H9 (cell line): ENCODE data around the gene PRICKLE3. TPM values are rescaled to one million over a fixed set of nuclear protein-coding genes. Genes with fewer than 3 reads are reported as not detected.

ENCODE experiments used
- DNase-seq: peaks from one replicate; pipeline ENCODE4 v3.0.0-alpha.2; 2017
- H2AFZ ChIP-seq: one replicate; pipeline ENCODE4 v1.6.1; 2013; ENCODE audit warnings: mild to moderate bottlenecking, low read length, control low read depth, moderate library complexity
- H2AK5ac ChIP-seq: 2 replicates; pipeline ENCODE4 v1.6.1; 2013; ENCODE audit warnings: low read length, control low read depth, mixed read lengths; ENCODE audit not compliant: insufficient read length
- H2BK120ac ChIP-seq: one replicate; pipeline ENCODE4 v1.6.1; 2013; ENCODE audit warnings: low read depth, mild to moderate bottlenecking, low read length, control low read depth, inconsistent platforms; ENCODE audit not compliant: poor library complexity, severe bottlenecking
- H2BK12ac ChIP-seq: 2 replicates; pipeline ENCODE4 v1.6.1; 2013; ENCODE audit warnings: low read length, control low read depth, mixed read lengths, low read depth; ENCODE audit not compliant: insufficient read length
- H2BK15ac ChIP-seq: 2 replicates; pipeline ENCODE4 v1.6.1; 2013; ENCODE audit warnings: low read depth, low read length, control low read depth
- H2BK20ac ChIP-seq: one replicate; pipeline ENCODE4 v1.6.1; 2013; ENCODE audit warnings: low read depth, mild to moderate bottlenecking, low read length, control low read depth, inconsistent platforms; ENCODE audit not compliant: poor library complexity, severe bottlenecking
- H2BK5ac ChIP-seq: 2 replicates; pipeline ENCODE4 v1.6.1; 2013; ENCODE audit warnings: low read length, control low read depth, mixed read lengths; ENCODE audit not compliant: insufficient read length
- H3K14ac ChIP-seq: 2 replicates; pipeline ENCODE4 v1.6.1; 2013; ENCODE audit warnings: low read length, control low read depth; ENCODE audit not compliant: insufficient read depth
- H3K18ac ChIP-seq: 2 replicates; pipeline ENCODE4 v1.6.1; 2013; ENCODE audit warnings: low read depth, mild to moderate bottlenecking, mixed read lengths, low read length, control low read depth; ENCODE audit not compliant: insufficient read length
- H3K23ac ChIP-seq: 2 replicates; pipeline ENCODE4 v1.6.1; 2013; ENCODE audit warnings: low read length, control low read depth, mixed read lengths, low read depth; ENCODE audit not compliant: insufficient read length
- H3K23me2 ChIP-seq: 2 replicates; pipeline ENCODE4 v1.6.1; 2013; ENCODE audit warnings: low read depth, mild to moderate bottlenecking, mixed read lengths, low read length, control low read depth; ENCODE audit not compliant: insufficient read length, poor library complexity, severe bottlenecking
- H3K27ac ChIP-seq: 2 replicates; pipeline ENCODE4 v1.5.1; 2013; ENCODE audit warnings: low read length, control low read depth, mixed read lengths, low read depth; ENCODE audit not compliant: insufficient read length
- H3K27me3 ChIP-seq: 2 replicates; pipeline ENCODE4 v1.6.1; 2013; ENCODE audit warnings: low read length, control low read depth, inconsistent platforms; ENCODE audit not compliant: insufficient read depth
- H3K4ac ChIP-seq: 2 replicates; pipeline ENCODE4 v1.6.1; 2013; ENCODE audit warnings: low read depth, mild to moderate bottlenecking, control low read depth, inconsistent platforms, low read length, moderate library complexity
- H3K4me1 ChIP-seq: 2 replicates; pipeline ENCODE4 v1.6.1; 2013; ENCODE audit warnings: low read length, control low read depth, inconsistent platforms; ENCODE audit not compliant: insufficient read depth
- H3K4me2 ChIP-seq: 2 replicates; pipeline ENCODE4 v1.6.1; 2013; ENCODE audit warnings: low read length, control low read depth, mixed read lengths; ENCODE audit not compliant: insufficient read length, insufficient read depth
- H3K56ac ChIP-seq: 2 replicates; pipeline ENCODE4 v1.6.1; 2013; ENCODE audit warnings: low read depth, mild to moderate bottlenecking, mixed read lengths, low read length, control low read depth; ENCODE audit not compliant: insufficient read length
- H3K79me1 ChIP-seq: 2 replicates; pipeline ENCODE4 v1.6.1; 2013; ENCODE audit warnings: low read depth, mild to moderate bottlenecking, moderate library complexity, low read length, control low read depth, inconsistent platforms; ENCODE audit not compliant: insufficient read depth, poor library complexity, severe bottlenecking
- H3K79me2 ChIP-seq: 2 replicates; pipeline ENCODE4 v1.6.1; 2013; ENCODE audit warnings: low read length, control low read depth, inconsistent platforms; ENCODE audit not compliant: insufficient read depth
- H3K9ac ChIP-seq: 2 replicates; pipeline ENCODE4 v1.6.1; 2013; ENCODE audit warnings: low read length, control low read depth, mixed read lengths; ENCODE audit not compliant: insufficient read length; ENCODE audit errors: extremely low read depth
- H3K9me3 ChIP-seq: one replicate; pipeline ENCODE4 v1.6.1; 2013; ENCODE audit warnings: low read depth, low read length, inconsistent platforms; ENCODE audit not compliant: control insufficient read depth
- H3T11ph ChIP-seq: one replicate; pipeline ENCODE4 v1.6.1; 2013; ENCODE audit warnings: mild to moderate bottlenecking, low read length, control low read depth, inconsistent platforms
- H4K20me1 ChIP-seq: one replicate; pipeline ENCODE4 v1.6.1; 2013; ENCODE audit not compliant: control insufficient read depth, insufficient read length, insufficient read depth
- H4K5ac ChIP-seq: 2 replicates; pipeline ENCODE4 v1.6.1; 2013; ENCODE audit warnings: low read depth, mild to moderate bottlenecking, mixed read lengths, low read length, control low read depth; ENCODE audit not compliant: insufficient read length
- H4K8ac ChIP-seq: replicated peaks from 2 replicates; pipeline ENCODE4 v1.6.1; 2013; ENCODE audit warnings: low read length, control low read depth, mixed read lengths, low read depth; ENCODE audit not compliant: insufficient read length
- H4K91ac ChIP-seq: 2 replicates; pipeline ENCODE4 v1.6.1; 2013; ENCODE audit warnings: low read depth, mild to moderate bottlenecking, moderate library complexity, mixed read lengths, low read length, control low read depth; ENCODE audit not compliant: insufficient read length
- H3K27ac Mint-ChIP-seq, 3 experiments: 2 replicates in 2 of 3; 3 replicates in 1 of 3; pipeline ENCODE4 v1.8.0; 2020 to 2021; ENCODE audit warnings: mixed read lengths in 3 of 3, mild to moderate bottlenecking in 1 of 3, moderate library complexity in 1 of 3
- H3K27me3 Mint-ChIP-seq: 2 replicates; pipeline ENCODE4 v1.8.0; 2021; ENCODE audit warnings: low read depth, mild to moderate bottlenecking, moderate library complexity, mixed read lengths
- H3K36me3 Mint-ChIP-seq, 3 experiments: 2 replicates in 2 of 3; 3 replicates in 1 of 3; pipeline ENCODE4 v1.8.0; 2020 to 2021; ENCODE audit warnings: low read depth in 3 of 3, mixed read lengths in 3 of 3; ENCODE audit not compliant: insufficient read depth in 1 of 3
- H3K4me1 Mint-ChIP-seq, 2 experiments: 2 replicates each; pipeline ENCODE4 v1.8.0; 2020; ENCODE audit warnings: mixed read lengths in 2 of 2
- H3K4me3 Mint-ChIP-seq, 2 experiments: 2 replicates in 1 of 2; 3 replicates in 1 of 2; pipeline ENCODE4 v1.8.0; 2020 to 2021; ENCODE audit warnings: mild to moderate bottlenecking in 2 of 2, mixed read lengths in 2 of 2, moderate library complexity in 1 of 2
- H3K9me3 Mint-ChIP-seq, 2 experiments: 2 replicates in 1 of 2; 3 replicates in 1 of 2; pipeline ENCODE4 v1.8.0; 2020; ENCODE audit warnings: mild to moderate bottlenecking in 2 of 2, mixed read lengths in 2 of 2, moderate library complexity in 1 of 2
- WGBS: extraction: QIAGEN DNeasy Blood & Tissue Kit; methylation state at CpG from one replicate; pipeline ENCODE4 v1.1.7; 2013; ENCODE audit warnings: missing lambda C conversion rate, low lambda C conversion rate, mixed read lengths; ENCODE audit not compliant: insufficient read length; ENCODE audit errors: extremely low coverage; 5-methylcytosine and 5-hydroxymethylcytosine counted together
- total RNA-seq: library from RNA; stranded (reverse); gene quantifications from 2 replicates; pipeline ENCODE4 v1.2.1, GENCODE V29; 2021
- TF ChIP-seq, protein P1 (sequence below): fragments of 200-600 bp; sonication (generic); conservative IDR thresholded peaks from 3 replicates; pipeline ENCODE4 v1.8.0; 2021; ENCODE audit warnings: antibody characterized with exemption, mild to moderate bottlenecking

The PRICKLE3 gene
- total RNA-seq, 1 experiment from 2014 or later, result 9.7 TPM

- H3T11ph ChIP-seq, result no peak overlapping the region
- no peak overlapping the region for H4K8ac ChIP-seq
- Mint-ChIP-seq H3K9me3 (peaks cover 58 to 67% of the 10 kb centered on the region in 2 experiments), H3K36me3 (peaks cover 4% of the 10 kb centered on the region in 3 experiments; a peak in 5 of 7 replicates), H3K4me3 (peak overlapping the region; percentile 78 to 87), H3K4me1 (peaks cover 3 to 7% of the 10 kb centered on the region in 2 experiments), H3K27me3 (peaks cover 12% of the 10 kb centered on the region), H3K27ac (peak overlapping the region; percentile 97 to 98 (median 98))
- no peak overlapping the region for H2BK15ac ChIP-seq
- H3K18ac ChIP-seq, result no peak overlapping the region
- no peak overlapping the region for H2AFZ ChIP-seq
- H4K20me1 ChIP-seq, result no peaks in the 10 kb centered on the region
- TF ChIP-seq, protein P1, sequence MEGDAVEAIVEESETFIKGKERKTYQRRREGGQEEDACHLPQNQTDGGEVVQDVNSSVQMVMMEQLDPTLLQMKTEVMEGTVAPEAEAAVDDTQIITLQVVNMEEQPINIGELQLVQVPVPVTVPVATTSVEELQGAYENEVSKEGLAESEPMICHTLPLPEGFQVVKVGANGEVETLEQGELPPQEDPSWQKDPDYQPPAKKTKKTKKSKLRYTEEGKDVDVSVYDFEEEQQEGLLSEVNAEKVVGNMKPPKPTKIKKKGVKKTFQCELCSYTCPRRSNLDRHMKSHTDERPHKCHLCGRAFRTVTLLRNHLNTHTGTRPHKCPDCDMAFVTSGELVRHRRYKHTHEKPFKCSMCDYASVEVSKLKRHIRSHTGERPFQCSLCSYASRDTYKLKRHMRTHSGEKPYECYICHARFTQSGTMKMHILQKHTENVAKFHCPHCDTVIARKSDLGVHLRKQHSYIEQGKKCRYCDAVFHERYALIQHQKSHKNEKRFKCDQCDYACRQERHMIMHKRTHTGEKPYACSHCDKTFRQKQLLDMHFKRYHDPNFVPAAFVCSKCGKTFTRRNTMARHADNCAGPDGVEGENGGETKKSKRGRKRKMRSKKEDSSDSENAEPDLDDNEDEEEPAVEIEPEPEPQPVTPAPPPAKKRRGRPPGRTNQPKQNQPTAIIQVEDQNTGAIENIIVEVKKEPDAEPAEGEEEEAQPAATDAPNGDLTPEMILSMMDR, result peak; percentile 72
- peak; percentile 86 for DNase-seq
- H3K14ac ChIP-seq, result no peak overlapping the region
- H4K91ac ChIP-seq, result no peak overlapping the region
- no peak overlapping the region for H2BK120ac ChIP-seq
- H3K27me3 ChIP-seq, result no peaks in the 10 kb centered on the region
- no peaks in the 10 kb centered on the region for H3K79me2 ChIP-seq
- H3K4ac ChIP-seq, result no peak overlapping the region
- no CpG with 5 or more reads among the region's 65 CpGs for WGBS
- no peak overlapping the region for H2BK20ac ChIP-seq
- H3K27ac ChIP-seq, result no peak overlapping the region
- no peak overlapping the region for H3K56ac ChIP-seq
- H3K4me1 ChIP-seq, result no peaks in the 10 kb centered on the region
- no peak overlapping the region for H4K5ac ChIP-seq
- no peak overlapping the region for H3K23ac ChIP-seq
- H3K9me3 ChIP-seq, result peaks cover 14% of the 10 kb centered on the region
- H2BK12ac ChIP-seq, result no peak overlapping the region
- H2AK5ac ChIP-seq, result no peak overlapping the region
- no peak overlapping the region for H2BK5ac ChIP-seq
- no peaks in the 10 kb centered on the region for H3K23me2 ChIP-seq
- peak overlapping the region; percentile 50 for H3K4me2 ChIP-seq
- H3K79me1 ChIP-seq, result no peaks in the 10 kb centered on the region
- H3K9ac ChIP-seq, result no peak overlapping the region
Observed at GRCh38 chrX:49155900-49156837, 30.0 kb downstream of the PRICKLE3 start.
